A549 (cell line): Measurements from ENCODE around the gene OLIG2. TPM values are rescaled to one million over a fixed set of nuclear protein-coding genes. Genes with fewer than 3 reads are reported as not detected.

Source experiments
- ATAC-seq, 2 experiments: fragments of 200-7000 bp in 1 of 2; fragments of >200 bp in 1 of 2; cut with Nextera tagmentation in 1 of 2; cut with Tn5 transposase in 1 of 2; 3 replicates each; pipeline versions ENCODE4 v1.8.0 to v1.9.1; 2018 to 2020; ENCODE audit warnings: mild to moderate bottlenecking in 1 of 2, moderate library complexity in 1 of 2
- CTCF ChIA-PET: fragments of 300-600 bp; sonication (Branson Sonifier 250); formaldehyde crosslinking; extraction: SDS; loops from one replicate; lab custom pipeline; 2021; ENCODE audit warnings: antibody characterized with exemption, inconsistent platforms; lab: Yijun Ruan, JAX
- POLR2A ChIA-PET: fragments of 350-600 bp; formaldehyde crosslinking; extraction: SDS; loops from one replicate; lab custom pipeline; 2021; ENCODE audit warnings: antibody characterized with exemption, inconsistent platforms; lab: Yijun Ruan, JAX
- DNase-seq, 2 experiments: peaks; one replicate each; pipeline versions ENCODE4 v3.0.0 to v3.0.0-alpha.2; 2011 to 2016; ENCODE audit warnings: low read depth in 1 of 2, low spot score in 1 of 2
- FAIRE-seq: peaks from 2 replicates; lab custom pipeline; 2011; peaks lifted over from hg19 to GRCh38; lab: Jason Lieb, UNC
- H3K27ac ChIP-seq, 2 experiments: fragments of >200 bp; sonication (Bioruptor Twin); formaldehyde crosslinking; 3 replicates each; pipeline ENCODE4 v1.5.1; 2016 to 2017
- H3K4me1 ChIP-seq: fragments of >200 bp; sonication (Bioruptor Twin); formaldehyde crosslinking; 3 replicates; pipeline ENCODE4 v1.6.1; 2016
- H3K4me2 ChIP-seq: fragments of >200 bp; sonication (Bioruptor Twin); formaldehyde crosslinking; 3 replicates; pipeline ENCODE4 v1.6.1; 2016
- H3K4me3 ChIP-seq: fragments of >200 bp; sonication (Bioruptor Twin); formaldehyde crosslinking; 3 replicates; pipeline ENCODE4 v1.5.1; 2016
- H3K9me3 ChIP-seq: fragments of >200 bp; sonication (Bioruptor Twin); formaldehyde crosslinking; 3 replicates; pipeline ENCODE4 v1.6.1; 2016
- ATOH8 ChIP-seq: fragments of 250-450 bp; sonication (Bioruptor Pico); IDR thresholded peaks from 2 replicates; pipeline ENCODE4 v1.5.0; 2020; ENCODE audit warnings: low read depth, mild to moderate bottlenecking, moderate library complexity
- BCL3 ChIP-seq: fragments of >200 bp; sonication (Bioruptor Twin); formaldehyde crosslinking; IDR thresholded peaks from 3 replicates; pipeline ENCODE4 v1.6.1; 2016
- BHLHE40 ChIP-seq: IDR thresholded peaks from 2 replicates; pipeline ENCODE4 v1.6.1; 2012; ENCODE audit warnings: low read depth, low read length, inconsistent platforms
- CEBPB ChIP-seq, 2 experiments: fragments of >200 bp in 1 of 2; sonication (Bioruptor Twin) in 1 of 2; formaldehyde crosslinking in 1 of 2; IDR thresholded peaks; 2 replicates each; pipeline ENCODE4 v1.6.1; 2012 to 2016
- EHMT2 ChIP-seq: fragments of 200-600 bp; sonication (generic); IDR thresholded peaks from 2 replicates; pipeline ENCODE4 v1.6.1; 2016; ENCODE audit warnings: antibody characterized with exemption, low read depth, mild to moderate bottlenecking, moderate library complexity
- ESRRA ChIP-seq: fragments of 150-350 bp; IDR thresholded peaks from 2 replicates; pipeline ENCODE4 v1.6.1; 2014; ENCODE audit warnings: mild to moderate bottlenecking, low read length, borderline replicate concordance
- FOXS1 ChIP-seq: fragments of 250-450 bp; sonication (Bioruptor Pico); IDR thresholded peaks from 2 replicates; pipeline ENCODE4 v1.5.0; 2020; ENCODE audit warnings: mild to moderate bottlenecking, moderate library complexity
- GATA3 ChIP-seq: IDR thresholded peaks from 2 replicates; pipeline ENCODE4 v1.6.1; 2012; ENCODE audit warnings: borderline replicate concordance
- HES2 ChIP-seq: fragments of >200 bp; sonication (Bioruptor Twin); formaldehyde crosslinking; IDR thresholded peaks from 2 replicates; pipeline ENCODE4 v1.6.1; 2016
- HMGXB4 ChIP-seq: fragments of 250-450 bp; sonication (Bioruptor Pico); IDR thresholded peaks from 2 replicates; pipeline ENCODE4 v1.5.0; 2021; ENCODE audit warnings: mild to moderate bottlenecking, moderate library complexity, borderline replicate concordance
- HOXB5 ChIP-seq: fragments of 250-450 bp; sonication (Bioruptor Pico); IDR thresholded peaks from 2 replicates; pipeline ENCODE4 v1.5.0; 2020; ENCODE audit warnings: mild to moderate bottlenecking, moderate library complexity
- MAFK ChIP-seq: fragments of 450-650 bp; IDR thresholded peaks from 2 replicates; pipeline ENCODE4 v1.6.1; 2014; ENCODE audit not compliant: partially characterized antibody
- MAZ ChIP-seq: fragments of 150-350 bp; IDR thresholded peaks from 2 replicates; pipeline ENCODE4 v1.6.1; 2014; ENCODE audit warnings: antibody characterized with exemption, low read depth, low read length, borderline replicate concordance
- MYC ChIP-seq: IDR thresholded peaks from 2 replicates; pipeline ENCODE4 v1.6.1; 2012; ENCODE audit warnings: mild to moderate bottlenecking, inconsistent platforms, low read length, improper control_type of control experiment, borderline replicate concordance
- NFE2L2 ChIP-seq: fragments of 150-350 bp; conservative IDR thresholded peaks from 2 replicates; pipeline ENCODE4 v1.6.1; 2014; ENCODE audit warnings: low read length
- RCOR1 ChIP-seq: fragments of 150-350 bp; IDR thresholded peaks from 2 replicates; pipeline ENCODE4 v1.6.1; 2014; ENCODE audit warnings: antibody characterized with exemption, low read length, low read depth
- SMC3 ChIP-seq: fragments of >200 bp; sonication (Bioruptor Twin); formaldehyde crosslinking; IDR thresholded peaks from 3 replicates; pipeline ENCODE4 v1.6.1; 2018; ENCODE audit warnings: inconsistent platforms
- TFCP2L1 ChIP-seq: fragments of 250-450 bp; sonication (Bioruptor Pico); IDR thresholded peaks from 2 replicates; pipeline ENCODE4 v1.5.0; 2021; ENCODE audit warnings: mild to moderate bottlenecking
- WGBS: methylation state at CpG from one replicate; pipeline ENCODE4 v1.1.6; 2017; ENCODE audit errors: missing lambda C conversion rate; 5-methylcytosine and 5-hydroxymethylcytosine counted together
- polyA plus RNA-seq, 4 experiments: library from polyadenylated mRNA; depleted of rRNA in 3 of 4; stranded (reverse); fragments of >200 nt; fragmentation: RNase III in 1 of 4; extraction: RNeasy Plus Mini Kit Qiagen cat#74134 plus additional on column Dnase treatment in 1 of 4; gene quantifications; 2 replicates in 3 of 4; 3 replicates in 1 of 4; pipeline ENCODE4 v1.2.3, GENCODE V29; 2011 to 2017
- TF ChIP-seq, protein P1 (sequence below): fragments of 200-600 bp; sonication (generic); IDR thresholded peaks from 2 replicates; pipeline ENCODE4 v1.6.1; 2016; ENCODE audit warnings: antibody characterized with exemption, mild to moderate bottlenecking, moderate library complexity

OLIG2 gene
- polyA plus RNA-seq, 2 of the 4 experiments (the other 2 are of a cell fraction) = not detected

GRCh38 chr21:33058527-33058926, 32.8 kb downstream of the OLIG2 start:
- H3K4me1 ChIP-seq = no peaks in the 10 kb centered on the region

DNA sequence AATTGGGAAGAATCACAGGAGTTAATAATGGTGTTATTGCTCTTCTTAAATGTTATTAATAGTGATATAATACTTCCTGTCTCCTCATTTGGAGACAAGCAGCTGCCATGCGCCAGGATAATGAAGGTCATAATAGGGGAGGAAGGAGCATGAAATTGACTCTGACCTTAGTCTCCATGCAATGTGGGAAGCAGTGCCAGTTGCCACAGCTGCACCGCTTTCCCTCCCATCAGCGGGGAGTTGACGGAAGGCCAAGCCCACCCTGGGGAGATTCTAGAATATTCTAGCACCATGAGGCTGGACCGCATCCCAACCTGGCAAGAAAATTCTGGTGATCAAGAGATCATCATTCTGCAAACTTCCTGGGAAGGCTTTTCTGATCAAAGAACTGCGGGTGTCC, 33.2 kb downstream of the OLIG2 start:
- H3K4me2 ChIP-seq = no peak overlapping the region
- no peak for TF ChIP-seq MYC
- TF ChIP-seq MAZ = no peak
- TF ChIP-seq CEBPB (IDR thresholded peaks at IDR 0.05) = no peak
- no peak for TF ChIP-seq BHLHE40
- no peak for TF ChIP-seq HMGXB4 (CRISPR knock-in tag)
- no peak for TF ChIP-seq NFE2L2
- TF ChIP-seq ATOH8 = no peak
- no peak for TF ChIP-seq HOXB5 (CRISPR knock-in tag)
- no peak overlapping the region for H3K27ac ChIP-seq
- POLR2A ChIA-PET = no interaction called here
- FAIRE-seq (no peak), DNase-seq (no peak), ATAC-seq (no peak)
- 74% methylated on average over 3 of the region's 6 CpGs for WGBS
- no peaks in the 10 kb centered on the region for H3K9me3 ChIP-seq
- H3K4me3 ChIP-seq = no peak overlapping the region
- H3K4me1 ChIP-seq = no peaks in the 10 kb centered on the region
- CTCF ChIA-PET = interaction anchor here (1.0 to 2.2 kb wide), 2 partner anchors 11 to 118 kb away, joined by 3 to 5 read pairs; partner anchors contain the start of gene OLIG1

More at GRCh38 chr21:33058527-33058926, 32.8 kb downstream of the OLIG2 start:
- POLR2A ChIA-PET = no interaction called here
- Histone ChIP-seq H3K4me2 (no peak overlapping the region), H3K9me3 (no peaks in the 10 kb centered on the region)
- TF ChIP-seq MAFK (no peak), MYC (no peak)
- TF ChIP-seq, all 56 proteins: peak for 0
- DNase-seq (no peak), FAIRE-seq (no peak), ATAC-seq (no peak)
- H3K27ac ChIP-seq = no peak overlapping the region
- 21% methylated on average over 6 of the region's 6 CpGs for WGBS
- CTCF ChIA-PET = no interaction called here
- no peak overlapping the region for H3K4me3 ChIP-seq

GRCh38 chr21:33059380-33059841, 33.7 kb downstream of the OLIG2 start:
- Histone ChIP-seq H3K9me3 (no peaks in the 10 kb centered on the region), H3K4me3 (no peak overlapping the region), H3K4me1 (no peaks in the 10 kb centered on the region), H3K4me2 (no peak overlapping the region), H3K27ac (no peak overlapping the region)
- DNase-seq = no peak
- 36% methylated on average over 2 of the region's 2 CpGs for WGBS
- CTCF ChIA-PET = interaction anchor here (1.0 to 2.2 kb wide), 2 partner anchors 11 to 119 kb away, joined by 3 to 5 read pairs; partner anchors contain the start of gene OLIG1
- FAIRE-seq = no peak
- TF ChIP-seq TFCP2L1 (CRISPR knock-in tag) (no peak), CEBPB (IDR thresholded peaks at IDR 0.05) (peak in 1 of 2 experiments; percentile 41; a peak in 1 of 4 replicates)
- no peak for ATAC-seq
- POLR2A ChIA-PET = no interaction called here

GRCh38 chr21:33061233-33061632, 35.5 kb downstream of the OLIG2 start:
- H3K27ac ChIP-seq = no peak overlapping the region
- H3K9me3 ChIP-seq = no peaks in the 10 kb centered on the region
- H3K4me2 ChIP-seq = no peak overlapping the region
- ChIA-PET POLR2A (no interaction called here), CTCF (interaction anchor here (1.0 to 2.2 kb wide), 2 partner anchors 21 to 121 kb away, joined by 3 to 5 read pairs; no protein-coding TSS in a partner anchor)
- no peak for DNase-seq
- no peak for FAIRE-seq
- no peak for ATAC-seq
- WGBS = 71% methylated on average over 4 of the region's 4 CpGs
- H3K4me3 ChIP-seq = no peak overlapping the region
- no peaks in the 10 kb centered on the region for H3K4me1 ChIP-seq
- TF ChIP-seq HMGXB4 (CRISPR knock-in tag) (no peak), ESRRA (no peak), EHMT2 (no peak), BCL3 (no peak), HES2 (no peak), GATA3 (no peak), RCOR1 (no peak), FOXS1 (CRISPR knock-in tag) (no peak), SMC3 (no peak), NFE2L2 (no peak)
- TF ChIP-seq, protein P1, sequence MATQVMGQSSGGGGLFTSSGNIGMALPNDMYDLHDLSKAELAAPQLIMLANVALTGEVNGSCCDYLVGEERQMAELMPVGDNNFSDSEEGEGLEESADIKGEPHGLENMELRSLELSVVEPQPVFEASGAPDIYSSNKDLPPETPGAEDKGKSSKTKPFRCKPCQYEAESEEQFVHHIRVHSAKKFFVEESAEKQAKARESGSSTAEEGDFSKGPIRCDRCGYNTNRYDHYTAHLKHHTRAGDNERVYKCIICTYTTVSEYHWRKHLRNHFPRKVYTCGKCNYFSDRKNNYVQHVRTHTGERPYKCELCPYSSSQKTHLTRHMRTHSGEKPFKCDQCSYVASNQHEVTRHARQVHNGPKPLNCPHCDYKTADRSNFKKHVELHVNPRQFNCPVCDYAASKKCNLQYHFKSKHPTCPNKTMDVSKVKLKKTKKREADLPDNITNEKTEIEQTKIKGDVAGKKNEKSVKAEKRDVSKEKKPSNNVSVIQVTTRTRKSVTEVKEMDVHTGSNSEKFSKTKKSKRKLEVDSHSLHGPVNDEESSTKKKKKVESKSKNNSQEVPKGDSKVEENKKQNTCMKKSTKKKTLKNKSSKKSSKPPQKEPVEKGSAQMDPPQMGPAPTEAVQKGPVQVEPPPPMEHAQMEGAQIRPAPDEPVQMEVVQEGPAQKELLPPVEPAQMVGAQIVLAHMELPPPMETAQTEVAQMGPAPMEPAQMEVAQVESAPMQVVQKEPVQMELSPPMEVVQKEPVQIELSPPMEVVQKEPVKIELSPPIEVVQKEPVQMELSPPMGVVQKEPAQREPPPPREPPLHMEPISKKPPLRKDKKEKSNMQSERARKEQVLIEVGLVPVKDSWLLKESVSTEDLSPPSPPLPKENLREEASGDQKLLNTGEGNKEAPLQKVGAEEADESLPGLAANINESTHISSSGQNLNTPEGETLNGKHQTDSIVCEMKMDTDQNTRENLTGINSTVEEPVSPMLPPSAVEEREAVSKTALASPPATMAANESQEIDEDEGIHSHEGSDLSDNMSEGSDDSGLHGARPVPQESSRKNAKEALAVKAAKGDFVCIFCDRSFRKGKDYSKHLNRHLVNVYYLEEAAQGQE = no peak
